NOMO-1 treated with DMSO at 0.1 percent for 48 hours (cell line): Measurements from ENCODE around the gene ANGPTL2.

Experiments
- DNase-seq: peaks from one replicate; lab custom pipeline; 2025; ENCODE audit not compliant: unreplicated experiment; lab: John Stamatoyannopoulos, UW

The ANGPTL2 gene

GRCh38 chr9:127118597-127119319, 3.7 kb downstream of the ANGPTL2 start:
- no peak for DNase-seq

- DNase-seq: no peak
These were observed 4.6 kb downstream of the ANGPTL2 start for GRCh38 chr9:127117801-127118200.

GRCh38 chr9:127116957-127117356, 5.5 kb downstream of the ANGPTL2 start:
- DNase-seq: no peak

GRCh38 chr9:127116088-127116726, 6.2 kb downstream of the ANGPTL2 start:
- no peak for DNase-seq

- DNase-seq: no peak
These were observed 7.8 kb downstream of the ANGPTL2 start for GRCh38 chr9:127114606-127115005.

- no peak for DNase-seq
These were observed 9.1 kb downstream of the ANGPTL2 start for GRCh38 chr9:127113191-127113972.

- no peak for DNase-seq
These were observed 9.7 kb downstream of the ANGPTL2 start for GRCh38 chr9:127112735-127113161.

- no peak for DNase-seq
These were observed 10.4 kb downstream of the ANGPTL2 start for GRCh38 chr9:127112056-127112455.

- DNase-seq: no peak
These were observed 13.2 kb downstream of the ANGPTL2 start for GRCh38 chr9:127109212-127109711.

GRCh38 chr9:127107929-127108876, 14.2 kb downstream of the ANGPTL2 start:
- no peak for DNase-seq

- no peak for DNase-seq
These were observed 15.1 kb downstream of the ANGPTL2 start for GRCh38 chr9:127107171-127107928.

GRCh38 chr9:127106466-127106855, 16.0 kb downstream of the ANGPTL2 start:
- no peak for DNase-seq

GRCh38 chr9:127105805-127106465, 16.5 kb downstream of the ANGPTL2 start:
- DNase-seq: no peak

GRCh38 chr9:127104581-127105311, 17.7 kb downstream of the ANGPTL2 start:
- no peak for DNase-seq

- DNase-seq: no peak
These were observed 19.6 kb downstream of the ANGPTL2 start for GRCh38 chr9:127102788-127103187.

- no peak for DNase-seq
These were observed 20.3 kb downstream of the ANGPTL2 start for GRCh38 chr9:127102176-127102575.

GRCh38 chr9:127099664-127100063, 22.8 kb downstream of the ANGPTL2 start:
- DNase-seq: no peak

- no peak for DNase-seq
These were observed 23.4 kb downstream of the ANGPTL2 start for GRCh38 chr9:127098916-127099553.
